ENCODE measurements around the gene DNAJC27. TPM values are rescaled to one million over a fixed set of nuclear protein-coding genes. Genes with fewer than 3 reads are reported as not detected.
A peak's percentile ranks its signal among the peaks of the same experiment; 100 is the strongest.

The DNAJC27 gene
- total and polyA plus RNA-seq, 8 donors, result under 0.01 to 59.8 (median 2.9) TPM

DNA sequence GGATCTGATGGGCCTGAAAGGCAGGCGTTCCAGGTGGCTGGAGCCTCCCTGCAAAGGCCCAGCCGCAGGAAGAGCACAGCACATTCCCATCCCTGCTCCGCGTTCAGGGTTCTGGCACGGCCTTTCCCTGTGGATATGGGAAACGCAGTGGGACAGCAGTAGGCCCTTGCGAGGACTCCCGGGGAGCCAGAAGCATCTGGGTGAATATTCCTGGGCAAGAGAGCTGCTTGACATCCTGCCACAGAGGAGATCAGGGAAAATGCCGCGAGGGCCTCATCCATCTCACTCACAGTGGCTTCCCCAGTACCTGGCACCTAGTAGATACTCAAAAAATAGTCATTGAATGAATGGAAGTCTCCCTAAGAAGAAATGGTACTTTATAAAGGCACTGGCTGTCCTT lies 48.6 kb downstream of the DNAJC27 start:
- Histone ChIP-seq H3K4me1 (peaks cover 12 to 37% (median 35%) of the 10 kb centered on the region in 4 donors), H3K4me3 (no peak overlapping the region), H3K27ac (no peak overlapping the region), H3K36me3 (peaks cover 0 to under 1% (median 0%) of the 10 kb centered on the region in 4 donors), H3K9me3 (no peaks in the 10 kb centered on the region), H3K27me3 (peaks cover 0 to 5% (median 0%) of the 10 kb centered on the region in 3 donors)
- no peak for TF ChIP-seq EP300 (IDR thresholded peaks at IDR 0.05)
- no peak for TF ChIP-seq POLR2A (IDR thresholded peaks at IDR 0.05)
- no peak for TF ChIP-seq POLR2AphosphoS5 (IDR thresholded peaks at IDR 0.05)
- TF ChIP-seq, protein P1, sequence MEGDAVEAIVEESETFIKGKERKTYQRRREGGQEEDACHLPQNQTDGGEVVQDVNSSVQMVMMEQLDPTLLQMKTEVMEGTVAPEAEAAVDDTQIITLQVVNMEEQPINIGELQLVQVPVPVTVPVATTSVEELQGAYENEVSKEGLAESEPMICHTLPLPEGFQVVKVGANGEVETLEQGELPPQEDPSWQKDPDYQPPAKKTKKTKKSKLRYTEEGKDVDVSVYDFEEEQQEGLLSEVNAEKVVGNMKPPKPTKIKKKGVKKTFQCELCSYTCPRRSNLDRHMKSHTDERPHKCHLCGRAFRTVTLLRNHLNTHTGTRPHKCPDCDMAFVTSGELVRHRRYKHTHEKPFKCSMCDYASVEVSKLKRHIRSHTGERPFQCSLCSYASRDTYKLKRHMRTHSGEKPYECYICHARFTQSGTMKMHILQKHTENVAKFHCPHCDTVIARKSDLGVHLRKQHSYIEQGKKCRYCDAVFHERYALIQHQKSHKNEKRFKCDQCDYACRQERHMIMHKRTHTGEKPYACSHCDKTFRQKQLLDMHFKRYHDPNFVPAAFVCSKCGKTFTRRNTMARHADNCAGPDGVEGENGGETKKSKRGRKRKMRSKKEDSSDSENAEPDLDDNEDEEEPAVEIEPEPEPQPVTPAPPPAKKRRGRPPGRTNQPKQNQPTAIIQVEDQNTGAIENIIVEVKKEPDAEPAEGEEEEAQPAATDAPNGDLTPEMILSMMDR (IDR thresholded peaks at IDR 0.05), result no peak
- WGBS, 5 donors, result 92 to 98% (median 95%) methylated on average over 9 to 10 of the region's 10 CpGs
- no peak for DNase-seq
- intact Hi-C loops (cut with DNase I; ENCODE audit: low total_unique reads), result no loop called here

DNA sequence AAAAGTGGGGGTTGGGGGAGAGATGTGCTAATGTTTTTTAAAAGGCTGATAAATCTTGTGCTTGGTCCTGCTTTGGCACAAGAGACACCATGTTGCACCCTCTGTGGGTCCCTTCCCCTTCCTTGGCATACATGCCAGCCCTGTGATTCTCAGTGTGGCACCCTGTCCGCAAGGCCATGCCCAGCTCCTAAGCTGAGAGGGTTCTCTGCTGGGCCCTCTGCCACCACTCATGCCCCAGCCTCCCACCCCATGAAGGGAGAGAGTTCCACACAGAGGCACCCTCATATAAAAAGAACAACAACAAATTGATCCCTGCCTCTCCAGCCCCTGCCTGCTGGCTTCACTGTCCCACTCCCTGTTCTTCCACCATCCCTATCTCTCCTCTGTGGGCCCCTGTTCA lies 49.2 kb downstream of the DNAJC27 start:
- Histone ChIP-seq H3K4me1 (peaks cover 12 to 43% (median 40%) of the 10 kb centered on the region in 4 donors), H3K4me3 (no peak overlapping the region), H3K36me3 (peaks cover 0 to 6% (median 0%) of the 10 kb centered on the region in 4 donors), H3K27me3 (peaks cover 0 to 5% (median 0%) of the 10 kb centered on the region in 3 donors), H3K27ac (no peak overlapping the region), H3K9me3 (no peaks in the 10 kb centered on the region)
- DNase-seq, result no peak
- TF ChIP-seq POLR2A (IDR thresholded peaks at IDR 0.05) (no peak), EP300 (IDR thresholded peaks at IDR 0.05) (no peak), POLR2AphosphoS5 (IDR thresholded peaks at IDR 0.05) (no peak)
- TF ChIP-seq, protein P1 (IDR thresholded peaks at IDR 0.05), result no peak
- intact Hi-C loops (cut with DNase I; ENCODE audit: low total_unique reads), result no loop called here
- 94 to 100% (median 100%) methylated on average over 1 of the region's 1 CpG; no CpG with 5 or more reads in 1 of the 5 donors for WGBS, 5 donors

DNA sequence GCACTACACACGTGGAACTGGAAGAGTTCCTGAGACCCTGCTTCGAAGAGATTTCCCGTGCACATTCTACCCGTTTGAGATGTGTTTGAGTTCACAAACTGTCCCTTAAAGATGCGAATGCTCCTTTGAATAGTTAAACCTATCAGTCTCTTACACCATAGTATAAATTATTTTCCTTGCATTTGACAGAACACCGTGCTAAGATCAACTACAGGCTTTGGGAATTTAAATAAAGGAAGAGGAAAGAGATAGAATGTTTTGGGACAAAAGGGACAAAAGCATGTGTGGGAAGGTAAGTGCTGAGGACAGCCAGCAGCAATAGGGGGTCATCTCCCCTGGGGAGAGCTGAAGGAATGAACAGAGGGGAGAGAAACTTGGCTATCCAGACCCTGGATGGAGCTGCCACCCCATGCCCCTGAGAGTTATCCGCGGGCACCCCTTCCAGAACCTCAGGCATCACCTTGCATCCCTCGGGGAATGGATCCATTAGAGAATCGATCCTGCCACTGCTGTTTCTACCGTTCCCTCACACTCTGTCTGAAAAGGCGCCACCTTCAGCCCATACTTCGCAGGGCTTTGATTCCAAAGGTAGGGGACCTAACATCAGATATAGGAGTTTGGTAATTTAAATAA lies 50.8 kb downstream of the DNAJC27 start:
- intact Hi-C loops (cut with DNase I; ENCODE audit: low total_unique reads), result no loop called here
- Histone ChIP-seq H3K4me3 (peak overlapping the region; percentile 64 to 90 (median 72)), H3K9me3 (no peaks in the 10 kb centered on the region), H3K27me3 (no peaks in the 10 kb centered on the region), H3K4me1 (peaks cover 8 to 47% (median 30%) of the 10 kb centered on the region in 4 donors), H3K36me3 (peaks cover 0 to 6% (median 0%) of the 10 kb centered on the region in 4 donors), H3K27ac (peak overlapping the region in 4 of 5 donors; percentile 57 to 84 (median 74))
- TF ChIP-seq, protein P1 (IDR thresholded peaks at IDR 0.05), result no peak
- TF ChIP-seq EP300 (IDR thresholded peaks at IDR 0.05), result no peak
- WGBS, 5 donors, result 20 to 33% (median 29%) methylated on average over 13 of the region's 13 CpGs
- no peak for DNase-seq

DNA sequence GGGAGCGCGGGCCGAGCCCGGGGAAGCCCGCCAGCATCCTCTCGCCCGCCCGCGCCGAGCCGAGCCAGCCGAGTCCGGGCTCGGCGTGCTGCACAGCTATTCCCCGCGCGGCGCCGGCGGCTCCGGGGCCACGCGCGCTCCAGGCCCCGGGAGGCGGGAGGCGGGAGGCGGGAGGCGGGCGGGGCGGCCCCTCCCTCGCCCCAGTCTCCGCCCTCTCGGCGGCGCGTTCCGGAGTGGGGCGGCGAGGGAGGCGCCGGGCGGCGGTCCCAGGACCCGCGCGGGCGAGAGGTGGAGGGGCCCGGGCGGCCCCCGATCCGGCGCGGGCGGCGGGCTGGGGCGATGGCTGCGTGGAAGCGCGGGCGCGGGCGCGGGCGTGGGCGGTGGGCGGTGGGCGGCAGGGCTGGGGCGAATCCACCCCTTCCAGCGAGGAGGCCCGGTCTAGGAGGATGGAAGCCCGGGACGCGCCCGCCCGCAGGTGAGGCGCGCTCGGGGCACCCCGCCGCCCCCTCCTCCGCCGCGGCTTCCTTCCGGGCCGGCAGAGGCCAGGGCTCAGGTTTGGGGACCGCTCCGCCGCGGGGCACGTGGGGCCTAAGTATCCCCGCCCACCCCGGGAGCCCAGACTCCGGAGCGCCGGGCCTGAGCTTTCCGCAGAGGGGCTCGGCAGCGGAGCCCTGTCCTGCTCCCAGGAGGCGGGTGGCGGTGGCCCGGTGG lies 51.5 kb downstream of the DNAJC27 start, which contains the start of gene ADCY3:
TSS of gene ADCY3 (minus strand) at position 140 of the 711 bp plus-strand sequence. CDS start 1,250 bp downstream, outside the sequence.
- peak within 1 kb of the TSS; percentile 64 to 90 (median 72) for H3K4me3 ChIP-seq
- H3K27ac ChIP-seq, result peak within 1 kb of the TSS; percentile 52 to 84 (median 73)
- H3K4me1 ChIP-seq, result peaks cover 8 to 47% (median 30%) of the 10 kb centered on the region in 4 donors
- H3K27me3 ChIP-seq, result no peaks in the 10 kb centered on the region
- TF ChIP-seq POLR2AphosphoS5 (IDR thresholded peaks at IDR 0.05) (no peak), POLR2A (IDR thresholded peaks at IDR 0.05) (no peak), EP300 (IDR thresholded peaks at IDR 0.05) (no peak)
- DNase-seq, result peak; percentile 52 to 82
- peaks cover 0 to 6% (median 1%) of the 10 kb centered on the region in 4 donors for H3K36me3 ChIP-seq
- H3K9me3 ChIP-seq, result no peaks in the 10 kb centered on the region
- WGBS, 5 donors, result 0 to 2% (median 1%) methylated on average over 14 to 103 of the region's 103 CpGs
- intact Hi-C loops (cut with DNase I; ENCODE audit: low total_unique reads), result no loop called here
